HG02678 (cell line): ENCODE measurements around the gene PSMD4.
"Not testable (repeated sequence)": the region's sequence is repeated elsewhere in the genome, so short reads cannot be mapped to it uniquely, and the experiment has no call there.

Experiments
- ATAC-seq: cut with Tn5 transposase; IDR thresholded peaks from one replicate; pipeline ENCODE4 v1.9.1; 2021; ENCODE audit warnings: mild to moderate bottlenecking, moderate library complexity; ENCODE audit not compliant: unreplicated experiment

The PSMD4 gene

GRCh38 chr1:151267760-151268159, 13.2 kb downstream of the PSMD4 start:
- no peak for ATAC-seq

DNA sequence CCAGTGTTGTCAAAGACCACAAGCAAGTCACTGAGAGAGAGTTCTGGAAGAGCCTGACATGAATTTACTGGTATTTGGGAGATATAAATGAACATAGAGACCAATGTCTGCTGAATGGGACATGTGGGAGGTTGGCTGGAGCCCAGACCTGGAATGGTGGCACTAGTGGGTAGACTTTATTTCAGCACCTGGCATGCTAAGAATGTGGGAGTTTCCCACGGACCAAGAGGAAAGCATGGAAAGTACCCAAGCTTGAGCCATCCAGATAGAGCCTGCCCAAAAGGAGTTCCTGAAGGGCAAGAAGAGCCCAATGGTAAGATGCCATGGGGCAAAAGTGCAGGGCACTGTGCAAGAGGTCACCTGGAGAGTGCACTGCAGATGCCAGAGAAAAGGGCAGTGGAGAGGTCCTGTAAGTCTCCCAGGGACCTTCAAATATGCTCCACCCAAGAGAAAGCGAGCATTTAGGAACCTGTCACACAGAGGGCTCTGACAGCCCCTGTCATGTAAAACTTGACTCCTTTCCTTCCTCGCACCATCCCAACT, 19.5 kb downstream of the PSMD4 start:
- no peak for ATAC-seq

GRCh38 chr1:151275341-151275740, 20.8 kb downstream of the PSMD4 start:
- not testable (repeated sequence) for ATAC-seq

DNA sequence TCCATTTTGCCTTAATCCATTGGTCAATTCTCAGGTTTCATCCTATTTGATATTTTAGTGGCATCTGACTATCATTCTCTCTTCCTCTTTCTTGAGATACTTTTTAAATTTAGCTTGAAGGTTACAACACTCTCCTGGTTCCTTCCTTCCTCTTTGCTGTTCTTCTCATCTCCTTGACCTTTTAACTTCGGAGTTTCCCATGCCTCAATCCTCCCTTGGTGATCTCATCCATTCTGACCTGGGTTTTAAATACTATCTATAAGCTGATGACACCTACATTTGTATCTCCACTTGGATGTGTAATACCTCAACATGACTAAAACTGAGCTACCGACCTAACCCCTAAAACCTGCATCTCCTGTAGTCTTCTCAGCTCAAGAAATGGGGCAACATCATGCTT, 22.7 kb downstream of the PSMD4 start:
- ATAC-seq: no peak

DNA sequence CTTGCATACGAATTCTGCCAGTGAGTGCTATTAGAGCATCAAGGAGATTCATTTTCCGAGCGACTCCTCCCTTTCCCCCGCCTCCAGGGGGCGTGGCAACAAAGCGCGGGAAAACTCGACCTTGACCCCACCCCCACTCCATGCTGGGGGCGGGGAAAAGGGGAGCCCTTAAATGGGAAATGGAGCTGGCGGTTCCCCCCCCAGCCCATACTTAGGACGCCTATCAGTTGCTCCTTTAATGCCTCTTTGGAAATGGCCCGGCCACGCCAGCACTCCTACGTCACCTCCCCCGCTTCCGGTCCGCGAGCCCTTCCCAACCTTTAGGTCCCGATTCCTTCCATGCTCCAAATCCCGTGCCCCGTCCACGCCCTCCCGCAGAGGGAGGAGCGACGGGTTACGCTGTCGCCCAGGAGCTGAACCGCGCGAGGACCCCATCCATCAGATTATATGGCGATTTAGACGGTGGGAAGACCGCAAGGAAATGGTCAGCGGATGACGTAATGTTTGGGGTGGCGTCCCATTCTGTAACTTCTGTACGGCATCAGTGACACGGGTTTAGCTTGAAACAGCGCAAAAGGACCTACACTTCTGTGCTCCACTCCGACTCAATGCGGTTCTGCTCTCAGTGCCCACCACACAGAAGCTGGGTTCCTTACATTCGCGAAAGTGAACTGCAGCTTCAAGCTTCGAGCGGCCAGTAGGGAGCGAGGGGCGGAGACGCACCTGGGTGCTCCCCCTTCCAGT, 26.9 kb downstream of the PSMD4 start:
- peak; percentile 31 for ATAC-seq

GRCh38 chr1:151281969-151282882, 27.7 kb downstream of the PSMD4 start, which contains the start of gene ZNF687:
TSS of gene ZNF687 (plus strand) at chr1:151282299. CDS start at chr1:151286292, 3,993 bp downstream.
- peak; percentile 86 for ATAC-seq

DNA sequence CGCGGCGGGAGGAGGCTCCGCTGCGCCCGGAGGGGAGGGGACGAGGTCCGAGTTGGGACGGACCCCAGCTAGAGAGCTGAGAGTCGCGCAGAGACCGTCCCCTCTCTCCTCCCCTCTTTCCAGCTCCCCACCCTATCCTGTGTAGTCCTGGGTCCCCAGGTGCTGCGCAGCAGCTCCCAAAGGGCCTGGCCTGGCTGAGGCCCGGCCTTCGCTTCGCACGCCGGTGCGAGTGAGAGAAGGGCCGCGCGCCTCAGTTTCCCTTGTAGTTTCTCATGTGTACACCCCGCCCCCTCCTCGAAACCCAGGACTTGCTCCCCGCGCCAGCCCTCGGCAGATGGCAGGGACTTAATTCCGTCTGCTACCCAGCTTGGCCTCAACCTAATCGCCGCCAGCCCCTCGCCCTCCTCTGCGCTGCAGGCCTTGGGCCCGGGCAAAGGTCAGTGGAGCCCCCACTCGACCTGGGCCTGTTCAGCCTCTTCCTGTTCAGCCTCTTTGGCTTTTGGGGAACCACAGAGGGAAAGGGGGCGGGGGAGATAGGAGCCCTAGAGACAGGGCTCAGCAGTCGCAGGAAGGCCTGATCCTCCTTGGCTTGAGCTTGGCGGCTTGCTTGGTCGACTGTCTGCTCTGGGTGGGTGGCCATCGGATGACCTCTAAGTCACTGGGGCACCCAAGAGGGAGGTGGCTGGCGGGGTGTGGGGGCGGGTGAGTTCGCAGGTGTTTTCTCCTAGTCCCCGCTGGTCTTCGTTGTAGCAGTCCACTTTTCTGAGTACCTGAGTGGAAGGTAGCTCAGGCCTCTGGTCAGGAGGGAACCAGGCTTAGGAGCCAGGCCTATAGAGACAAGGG, 28.6 kb downstream of the PSMD4 start:
- ATAC-seq: no peak

DNA sequence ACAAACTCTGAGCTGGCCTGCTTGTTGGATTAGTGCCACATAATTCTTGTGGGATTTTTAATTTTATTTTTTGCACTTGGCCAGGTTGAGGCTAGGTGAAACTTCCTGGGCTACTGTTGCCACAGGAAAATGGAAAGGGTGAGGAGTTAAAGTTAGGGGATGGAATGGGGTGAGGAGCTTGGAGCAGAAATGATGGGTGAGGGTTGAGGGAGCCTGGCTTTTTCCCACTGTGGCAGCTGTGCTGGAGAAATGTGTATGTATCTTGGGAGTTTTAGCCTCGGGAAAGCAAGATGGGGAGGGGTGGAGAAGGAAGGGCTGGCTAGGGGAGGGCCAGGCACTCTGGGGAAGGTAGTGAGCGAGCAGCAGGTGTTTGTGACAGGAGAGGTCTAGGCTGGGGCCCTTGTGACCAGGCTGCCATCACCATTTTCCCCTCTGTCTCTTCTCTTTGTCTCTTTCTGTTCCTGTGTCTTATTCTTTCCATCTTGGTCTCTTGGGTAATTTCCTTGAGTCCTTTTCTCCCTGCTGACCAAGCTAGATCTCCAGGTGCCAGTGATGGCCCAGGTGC, 29.6 kb downstream of the PSMD4 start:
- no peak for ATAC-seq

- ATAC-seq: no peak
These were observed 32.2 kb downstream of the PSMD4 start for GRCh38 chr1:151286619-151287340.

GRCh38 chr1:151287341-151287699, 32.8 kb downstream of the PSMD4 start:
- no peak for ATAC-seq

- no peak for ATAC-seq
These were observed 33.4 kb downstream of the PSMD4 start for GRCh38 chr1:151287767-151288500.

- no peak for ATAC-seq
These were observed 34.0 kb downstream of the PSMD4 start for GRCh38 chr1:151288502-151288901.

DNA sequence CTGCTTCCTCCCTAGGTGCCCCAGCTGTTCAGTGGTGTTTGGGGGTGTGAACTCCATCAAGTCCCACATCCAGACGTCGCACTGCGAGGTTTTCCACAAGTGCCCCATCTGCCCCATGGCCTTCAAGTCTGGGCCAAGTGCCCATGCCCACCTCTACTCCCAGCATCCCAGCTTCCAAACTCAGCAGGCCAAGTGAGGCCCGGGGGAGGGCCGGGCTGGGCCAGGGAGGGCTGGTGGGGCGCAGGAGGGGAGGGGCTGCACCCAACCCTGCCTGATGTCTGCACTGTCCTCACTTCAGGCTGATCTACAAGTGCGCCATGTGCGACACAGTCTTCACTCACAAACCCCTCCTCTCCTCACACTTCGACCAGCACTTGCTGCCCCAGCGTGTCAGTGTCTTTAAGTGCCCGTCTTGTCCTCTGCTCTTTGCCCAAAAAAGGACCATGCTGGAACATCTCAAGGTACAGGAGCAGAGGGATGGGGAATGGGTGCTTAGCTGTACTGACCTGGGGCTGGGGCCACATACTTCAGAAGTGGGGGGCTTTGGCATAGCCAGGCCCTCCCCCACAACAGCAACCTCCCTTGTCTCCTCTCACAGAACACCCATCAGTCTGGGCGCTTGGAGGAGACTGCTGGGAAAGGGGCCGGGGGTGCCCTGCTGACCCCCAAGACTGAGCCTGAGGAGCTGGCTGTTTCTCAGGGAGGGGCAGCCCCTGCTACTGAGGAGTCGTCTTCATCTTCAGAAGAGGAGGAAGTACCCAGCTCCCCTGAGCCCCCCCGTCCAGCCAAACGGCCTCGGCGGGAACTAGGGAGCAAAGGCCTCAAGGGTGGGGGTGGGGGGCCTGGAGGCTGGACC, 34.8 kb downstream of the PSMD4 start:
- no peak for ATAC-seq

GRCh38 chr1:151289991-151290708, 35.6 kb downstream of the PSMD4 start:
- no peak for ATAC-seq

DNA sequence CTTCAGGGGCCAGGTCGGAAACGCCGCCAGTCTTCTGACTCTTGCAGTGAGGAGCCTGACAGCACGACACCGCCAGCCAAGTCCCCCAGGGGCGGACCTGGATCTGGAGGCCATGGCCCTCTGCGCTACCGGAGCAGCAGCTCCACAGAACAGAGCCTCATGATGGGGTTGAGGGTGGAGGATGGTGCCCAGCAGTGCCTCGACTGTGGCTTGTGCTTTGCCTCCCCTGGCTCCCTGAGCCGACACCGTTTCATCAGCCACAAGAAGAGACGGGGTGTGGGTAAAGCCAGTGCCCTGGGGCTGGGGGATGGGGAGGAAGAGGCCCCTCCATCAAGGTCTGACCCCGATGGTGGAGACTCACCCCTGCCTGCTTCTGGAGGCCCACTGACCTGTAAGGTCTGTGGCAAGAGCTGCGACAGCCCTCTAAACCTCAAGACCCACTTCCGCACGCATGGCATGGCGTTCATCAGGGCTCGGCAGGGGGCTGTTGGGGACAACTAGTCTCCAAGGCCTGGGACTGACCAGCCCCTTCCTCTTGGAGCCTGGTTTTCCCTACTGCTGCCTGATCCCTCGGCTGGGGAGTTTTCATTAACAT, 36.3 kb downstream of the PSMD4 start:
- no peak for ATAC-seq

DNA sequence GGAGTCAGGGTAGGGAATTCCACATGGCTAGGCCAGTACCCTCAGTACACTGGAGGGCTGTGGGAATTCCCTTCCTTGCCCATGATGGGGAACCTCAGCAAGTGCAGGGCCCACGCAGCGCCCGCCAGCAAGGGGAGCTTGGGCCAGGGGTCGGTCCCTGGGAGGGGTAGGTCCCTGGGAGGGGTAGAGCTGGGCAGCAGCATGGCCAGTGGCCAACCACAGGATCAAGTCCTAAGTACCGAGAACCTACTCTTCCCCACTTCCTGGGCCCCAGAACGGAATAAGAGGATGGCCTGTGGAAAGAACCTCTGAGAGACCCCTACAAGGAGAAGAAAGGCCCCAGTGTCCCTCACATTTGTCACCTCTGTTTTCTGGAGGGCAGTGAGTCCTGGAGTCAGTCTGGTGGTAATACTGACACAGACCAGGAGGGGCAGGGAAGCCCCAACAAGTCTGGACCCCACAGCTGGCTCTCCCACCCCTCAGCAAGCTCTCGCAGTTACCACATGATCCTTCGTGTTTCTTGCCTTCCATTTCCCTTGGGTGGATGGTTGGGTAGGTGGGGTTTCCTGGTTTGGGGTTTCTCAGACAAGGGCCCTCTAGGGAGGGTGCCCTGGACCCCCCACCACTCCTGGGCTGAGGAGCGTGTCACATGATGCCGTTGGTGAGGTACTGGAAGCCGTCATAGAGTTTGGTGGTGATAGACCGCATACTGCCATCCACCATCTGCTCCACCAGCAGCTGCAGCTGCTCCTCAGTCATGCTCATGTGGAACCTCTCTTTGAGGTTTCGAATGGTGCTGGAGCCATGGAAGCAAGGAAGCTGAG, 37.9 kb downstream of the PSMD4 start:
- ATAC-seq: no peak
